D721Med (cell line): ENCODE data around the gene SLC35F5.

Source experiments
- DNase-seq: peaks from one replicate; pipeline ENCODE4 v3.0.0; 2011; ENCODE audit warnings: low spot score; ENCODE audit not compliant: insufficient read length
- FAIRE-seq: peaks from 2 replicates; lab custom pipeline; 2011; peaks lifted over from hg19 to GRCh38; lab: Jason Lieb, UNC
- TF ChIP-seq, protein P1 (sequence below): IDR thresholded peaks from 2 replicates; pipeline ENCODE4 v1.5.1; 2012; ENCODE audit warnings: mild to moderate bottlenecking, control low read depth; ENCODE audit not compliant: insufficient read depth; ENCODE audit errors: missing control alignments

The SLC35F5 gene

DNA sequence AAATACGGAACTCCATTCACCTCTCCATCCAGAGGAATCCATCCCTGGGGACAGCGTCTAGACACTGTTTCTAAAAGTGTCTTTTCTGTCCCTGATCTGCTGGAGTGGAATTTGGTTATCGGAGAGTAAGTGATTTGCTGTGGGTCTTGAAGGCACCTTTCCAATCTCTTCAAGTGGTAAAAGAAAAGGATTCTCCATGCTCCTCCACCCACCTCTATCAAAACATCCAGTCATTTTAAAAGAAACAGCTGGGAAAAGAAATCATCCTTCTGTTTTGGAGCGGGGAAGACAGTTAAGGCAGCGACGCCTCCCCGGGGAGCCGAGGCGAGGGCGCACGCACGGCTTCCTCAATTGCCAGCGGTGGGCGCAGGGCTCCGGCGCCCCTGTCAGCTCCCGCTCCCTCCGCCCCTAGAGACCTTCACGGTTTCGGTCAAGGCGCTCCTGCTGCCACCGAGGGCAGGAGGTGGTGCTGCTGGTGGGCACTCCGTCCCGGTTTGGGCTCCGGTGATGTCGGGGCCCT lies 547 bp downstream of the SLC35F5 start:
- TF ChIP-seq, protein P1, sequence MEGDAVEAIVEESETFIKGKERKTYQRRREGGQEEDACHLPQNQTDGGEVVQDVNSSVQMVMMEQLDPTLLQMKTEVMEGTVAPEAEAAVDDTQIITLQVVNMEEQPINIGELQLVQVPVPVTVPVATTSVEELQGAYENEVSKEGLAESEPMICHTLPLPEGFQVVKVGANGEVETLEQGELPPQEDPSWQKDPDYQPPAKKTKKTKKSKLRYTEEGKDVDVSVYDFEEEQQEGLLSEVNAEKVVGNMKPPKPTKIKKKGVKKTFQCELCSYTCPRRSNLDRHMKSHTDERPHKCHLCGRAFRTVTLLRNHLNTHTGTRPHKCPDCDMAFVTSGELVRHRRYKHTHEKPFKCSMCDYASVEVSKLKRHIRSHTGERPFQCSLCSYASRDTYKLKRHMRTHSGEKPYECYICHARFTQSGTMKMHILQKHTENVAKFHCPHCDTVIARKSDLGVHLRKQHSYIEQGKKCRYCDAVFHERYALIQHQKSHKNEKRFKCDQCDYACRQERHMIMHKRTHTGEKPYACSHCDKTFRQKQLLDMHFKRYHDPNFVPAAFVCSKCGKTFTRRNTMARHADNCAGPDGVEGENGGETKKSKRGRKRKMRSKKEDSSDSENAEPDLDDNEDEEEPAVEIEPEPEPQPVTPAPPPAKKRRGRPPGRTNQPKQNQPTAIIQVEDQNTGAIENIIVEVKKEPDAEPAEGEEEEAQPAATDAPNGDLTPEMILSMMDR, result no peak
- FAIRE-seq (no peak), DNase-seq (no peak)

DNA sequence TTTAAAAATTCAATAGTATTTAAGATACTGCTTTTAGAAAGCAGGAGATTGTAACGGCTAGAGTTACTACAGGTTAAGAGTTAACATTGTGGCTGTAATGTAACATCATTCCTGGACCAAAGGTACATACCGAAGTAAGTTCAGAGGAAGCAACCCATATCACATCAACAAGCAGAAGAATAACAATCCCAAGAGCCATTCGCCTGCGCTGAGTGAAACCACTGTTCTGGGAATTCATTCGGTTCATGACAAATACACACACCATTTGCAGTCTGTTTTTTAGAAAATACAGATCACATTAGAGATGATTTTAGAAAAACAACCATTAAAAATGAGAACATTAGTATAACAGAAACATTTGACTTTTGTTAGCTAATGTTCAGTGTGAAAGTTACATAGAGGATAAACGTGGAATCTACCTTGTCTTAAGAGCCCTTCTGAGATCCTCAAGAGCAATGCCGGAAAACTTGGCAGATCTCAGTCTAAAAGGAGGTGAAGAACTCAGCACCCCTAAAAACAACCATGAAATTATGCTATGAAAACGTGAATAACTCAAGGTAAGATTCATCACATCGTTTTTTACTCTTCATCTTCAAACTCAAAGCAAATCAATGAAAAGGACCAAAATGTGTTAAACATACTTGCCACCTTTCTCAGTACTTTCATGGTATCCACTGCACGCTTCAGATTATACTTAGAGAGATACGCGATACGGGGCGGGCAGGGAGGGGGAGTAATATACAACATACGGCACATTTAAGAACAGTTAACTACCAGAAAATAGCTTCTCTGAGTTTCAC lies 1.2 kb downstream of the SLC35F5 start:
- DNase-seq (no peak), FAIRE-seq (no peak)
- TF ChIP-seq, protein P1, result no peak

DNA sequence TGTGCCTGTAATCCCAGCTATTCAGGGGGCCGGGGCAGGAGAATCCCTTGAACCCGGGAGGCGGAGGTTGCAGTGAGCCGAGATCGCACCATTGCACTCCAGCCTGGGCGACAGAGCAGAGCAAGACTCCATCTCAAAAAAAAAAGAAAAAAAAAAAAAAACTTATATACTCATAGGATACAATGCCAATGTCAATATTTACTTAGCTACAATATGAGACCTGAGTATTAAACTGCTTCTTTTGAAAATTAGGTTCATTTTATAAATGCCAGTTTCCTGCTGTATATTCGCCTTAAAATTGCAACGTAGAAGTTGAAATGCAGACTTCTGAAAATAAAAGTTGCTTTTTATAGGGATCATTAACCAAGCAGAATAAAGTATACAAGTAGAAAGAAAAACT lies 2.3 kb downstream of the SLC35F5 start:
- FAIRE-seq (no peak), DNase-seq (no peak)
- TF ChIP-seq, protein P1, result no peak

DNA sequence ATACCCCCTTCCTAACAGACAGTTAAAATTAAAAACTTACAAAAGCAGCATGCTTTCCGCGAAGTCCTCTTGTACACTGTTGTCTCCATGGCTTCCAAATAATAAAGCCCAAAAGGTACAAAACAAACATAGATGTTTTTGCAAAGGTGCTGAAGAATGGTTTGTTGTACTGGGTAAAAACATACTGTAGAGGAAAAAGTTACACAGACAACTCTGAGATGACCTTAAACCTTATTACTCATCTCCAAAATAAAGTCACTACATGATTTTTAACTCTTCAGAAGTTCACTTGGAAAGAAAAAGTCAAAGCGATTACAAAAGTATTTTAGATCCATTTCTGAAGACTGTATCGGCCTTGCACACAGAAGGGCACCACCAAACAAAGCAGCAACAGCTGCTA lies 6.1 kb downstream of the SLC35F5 start:
- TF ChIP-seq, protein P1, result no peak
- no peak for FAIRE-seq

DNA sequence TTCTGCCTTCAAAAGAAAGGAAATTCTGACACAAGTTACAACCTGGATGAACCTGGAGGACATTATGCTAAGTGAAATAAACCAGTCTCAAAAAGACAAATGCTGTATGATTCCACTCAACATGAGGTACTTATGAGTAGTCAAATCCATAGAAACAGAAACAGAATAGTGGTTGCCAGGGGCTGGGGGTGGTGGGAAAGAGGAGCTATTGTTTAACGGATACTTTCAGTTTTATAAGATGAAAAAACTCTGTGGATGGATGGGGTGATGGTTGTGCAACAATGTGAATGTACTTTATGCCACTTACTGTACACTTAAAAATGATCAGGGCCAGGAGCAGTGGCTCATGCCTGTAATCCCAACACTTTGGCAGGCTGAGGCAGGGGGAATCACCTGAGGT lies 15.4 kb downstream of the SLC35F5 start:
- no peak for FAIRE-seq
- DNase-seq, result no peak
- TF ChIP-seq, protein P1, result no peak

More for the DNA sequence above, 6.1 kb downstream of the SLC35F5 start:
- DNase-seq, result no peak

DNA sequence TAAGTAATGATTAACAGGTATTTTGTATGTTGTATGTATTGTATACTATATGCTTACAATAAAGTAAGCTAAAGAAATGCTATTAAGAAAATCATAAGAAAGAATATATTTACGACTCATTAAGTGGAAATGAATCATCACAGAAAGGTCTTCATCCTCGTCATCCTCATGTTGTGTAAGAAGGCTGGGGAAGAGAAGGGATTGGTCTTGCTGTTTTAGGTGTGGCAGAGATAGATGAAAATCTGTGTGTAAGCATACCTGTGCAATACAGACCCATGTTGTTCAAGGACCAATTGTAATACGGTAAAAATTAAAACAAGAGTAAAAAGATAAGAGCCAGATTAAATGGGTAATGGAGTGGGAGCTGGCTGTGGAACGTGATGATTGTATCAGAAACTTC lies 16.6 kb downstream of the SLC35F5 start:
- FAIRE-seq (no peak), DNase-seq (no peak)
- TF ChIP-seq, protein P1, result no peak

DNA sequence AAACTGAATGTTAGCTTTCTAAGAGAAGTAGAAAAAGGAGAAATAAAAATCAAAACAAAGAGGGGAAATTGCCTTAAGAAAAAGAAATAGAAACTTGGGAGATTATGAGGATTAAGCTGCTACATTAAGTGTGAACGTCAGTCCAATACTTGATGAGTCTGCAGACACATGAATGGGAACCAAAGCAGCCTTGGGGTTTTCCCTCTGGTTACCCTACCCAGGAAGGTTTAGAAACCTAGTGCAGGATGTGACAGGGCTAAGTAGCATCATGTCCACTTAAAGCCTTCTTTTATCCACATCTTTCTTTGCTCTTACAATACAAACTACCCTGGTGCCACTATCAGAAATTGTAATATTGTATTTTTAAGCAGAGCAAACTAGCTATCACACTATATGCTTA lies 22.3 kb downstream of the SLC35F5 start:
- no peak for DNase-seq
- TF ChIP-seq, protein P1, result no peak
- no peak for FAIRE-seq
